ENCODE measurements around the gene MYCBPAP. TPM values are rescaled to one million over a fixed set of nuclear protein-coding genes. Genes with fewer than 3 reads are reported as not detected.

The MYCBPAP gene
- total RNA-seq, 1 experiment from 2014 or later = not detected

DNA sequence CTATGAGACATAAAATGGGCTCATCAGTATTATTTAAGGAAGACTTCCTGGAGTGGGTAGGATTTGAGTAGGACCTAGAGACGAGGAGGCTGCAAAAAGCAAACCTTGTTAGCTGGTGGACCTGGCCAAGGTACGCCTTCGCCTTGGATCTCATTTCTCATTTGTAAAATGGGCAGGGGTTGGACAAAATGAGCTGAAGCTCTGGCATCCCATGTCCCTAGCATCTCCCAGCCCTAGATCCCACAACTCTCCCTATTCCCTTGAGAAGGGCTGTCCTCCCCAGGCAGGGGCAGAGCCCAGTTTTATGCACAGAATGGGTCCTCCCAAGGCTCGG is 38.4 kb downstream of the MYCBPAP start:
- Histone ChIP-seq H3K4me3 (replicated peaks in 1 of 2; ENCODE audit: low read depth in 1 of 2, low read length in 2 of 2) (peak overlapping the region; percentile 65 to 85), H2AFZ (ENCODE audit: low read depth, low read length, poor library complexity, severe bottlenecking) (peak overlapping the region; percentile 4), H3K4me2 (ENCODE audit: low read length) (peak overlapping the region; percentile 99), H3K79me2 (ENCODE audit: insufficient read depth, low read length) (no peaks in the 10 kb centered on the region; the same call in 1 of the 2 replicates), H3K9ac (ENCODE audit: low read length) (peak overlapping the region; percentile 86), H3K27me3 (ENCODE audit: insufficient read depth, low read length) (no peaks in the 10 kb centered on the region), H4K20me1 (ENCODE audit: insufficient read depth) (no peaks in the 10 kb centered on the region), H3K4me1 (ENCODE audit: control insufficient read depth in 1 of 2, insufficient read depth in 2 of 2, low read length in 2 of 2) (peaks cover 27 to 63% of the 10 kb centered on the region in 2 experiments), H3K9me3 (ENCODE audit: control insufficient read depth in 1 of 2, insufficient read depth in 1 of 2, low read depth in 1 of 2, low read length in 2 of 2) (no peaks in the 10 kb centered on the region), H3K9me2 (ENCODE audit: insufficient read depth) (no peaks in the 10 kb centered on the region), H3K36me3 (ENCODE audit: control insufficient read depth in 1 of 2, insufficient read depth in 2 of 2, low read length in 2 of 2) (no peaks in the 10 kb centered on the region), H3K27ac (ENCODE audit: low read depth, low read length) (no peak overlapping the region)
- ATAC-seq = no peak
- TF ChIP-seq ZNF274 (IDR thresholded peaks at IDR 0.05; ENCODE audit: low read depth, low read length) = no peak
- ChIA-PET CTCF (interaction anchor here (0.6 to 2.1 kb wide), 5 partner anchors 13 to 151 kb away, joined by 3 to 19 read pairs (median 4); partner anchors contain the start of gene CACNA1G), POLR2A (no interaction called here), RAD21 (ENCODE audit: low non-redundant PET in 1 of 2, low total read pairs in 2 of 2, uncharacterized antibody in 2 of 2, unreplicated experiment in 2 of 2) (interaction anchor here (1.4 to 2.1 kb wide), 3 partner anchors 79 to 83 kb away, joined by 5 to 12 read pairs (median 10); no protein-coding TSS in a partner anchor)
- intact Hi-C loops (cut with micrococcal nuclease) = loop anchor here (1.0 to 10.0 kb wide), 7 partner anchors 64 to 608 kb away; partner anchors contain the start of gene NME1
- no peak for DNase-seq (ENCODE audit: low read depth, low spot score)
- BruUV-seq (replicated peaks) = no TSS peak

DNA sequence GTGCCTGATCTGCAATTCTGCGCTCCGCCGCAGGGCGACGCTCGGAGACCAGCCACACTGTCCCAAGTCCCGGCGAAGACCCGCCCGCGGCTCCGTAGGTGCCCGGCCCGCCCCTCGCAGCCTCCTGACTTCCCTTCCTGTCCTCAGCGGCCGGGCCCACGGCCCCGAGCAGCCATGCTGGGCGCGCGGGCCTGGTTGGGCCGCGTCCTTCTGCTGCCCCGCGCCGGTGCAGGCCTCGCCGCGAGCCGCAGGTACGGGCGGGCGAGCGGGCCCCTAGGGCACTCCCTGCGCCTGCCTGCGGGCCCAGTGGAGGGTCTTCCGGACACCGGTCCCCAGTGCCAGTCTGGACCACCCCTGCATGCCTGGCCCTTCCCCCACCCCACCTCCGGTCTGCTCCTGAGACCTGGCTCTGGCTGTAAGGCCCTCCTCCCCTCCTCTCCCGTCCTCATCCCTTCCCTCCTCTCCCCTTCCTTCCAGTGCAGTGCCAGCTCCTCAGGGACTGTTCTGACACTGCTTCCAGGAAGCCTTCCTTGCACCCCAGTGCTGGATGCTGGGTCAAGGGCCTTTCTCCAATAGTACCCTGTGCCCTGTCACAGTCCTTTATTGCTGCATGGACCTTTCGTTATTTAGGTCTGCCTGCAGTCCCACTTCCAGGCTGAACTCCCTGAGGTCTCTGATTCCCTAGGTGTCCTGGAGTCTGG is 38.9 kb downstream of the MYCBPAP start, which contains the start of gene SPATA20:
Gene SPATA20, plus strand, starts transcription at position 140 of the 701 bp plus-strand sequence. Its CDS starts 35 bp downstream, at position 175.
- POLR2A ChIA-PET = no interaction called here
- peak within 1 kb of the TSS; percentile 4 for H2AFZ ChIP-seq (ENCODE audit: low read depth, low read length, poor library complexity, severe bottlenecking)
- no peak for TF ChIP-seq EZH2 (IDR thresholded peaks at IDR 0.05)
- TF ChIP-seq POLR2AphosphoS5 (IDR thresholded peaks at IDR 0.05; ENCODE audit: low read depth, low read length) = peak; percentile 95
- TF ChIP-seq ZNF274 (IDR thresholded peaks at IDR 0.05; ENCODE audit: low read depth, low read length) = no peak
- peak; percentile 79 for TF ChIP-seq POLR2A (IDR thresholded peaks at IDR 0.05; ENCODE audit: borderline replicate concordance, extremely low read depth, insufficient read depth, insufficient read length)
- no peak for TF ChIP-seq ELF1 (IDR thresholded peaks at IDR 0.05; ENCODE audit: borderline replicate concordance, low read depth)
- peak; percentile 95; the same call in 1 of the 2 replicates for TF ChIP-seq ZFX (IDR thresholded peaks at IDR 0.05)
- no peak for TF ChIP-seq SIN3A (IDR thresholded peaks at IDR 0.05; ENCODE audit: low read depth)
- TF ChIP-seq, protein P1, sequence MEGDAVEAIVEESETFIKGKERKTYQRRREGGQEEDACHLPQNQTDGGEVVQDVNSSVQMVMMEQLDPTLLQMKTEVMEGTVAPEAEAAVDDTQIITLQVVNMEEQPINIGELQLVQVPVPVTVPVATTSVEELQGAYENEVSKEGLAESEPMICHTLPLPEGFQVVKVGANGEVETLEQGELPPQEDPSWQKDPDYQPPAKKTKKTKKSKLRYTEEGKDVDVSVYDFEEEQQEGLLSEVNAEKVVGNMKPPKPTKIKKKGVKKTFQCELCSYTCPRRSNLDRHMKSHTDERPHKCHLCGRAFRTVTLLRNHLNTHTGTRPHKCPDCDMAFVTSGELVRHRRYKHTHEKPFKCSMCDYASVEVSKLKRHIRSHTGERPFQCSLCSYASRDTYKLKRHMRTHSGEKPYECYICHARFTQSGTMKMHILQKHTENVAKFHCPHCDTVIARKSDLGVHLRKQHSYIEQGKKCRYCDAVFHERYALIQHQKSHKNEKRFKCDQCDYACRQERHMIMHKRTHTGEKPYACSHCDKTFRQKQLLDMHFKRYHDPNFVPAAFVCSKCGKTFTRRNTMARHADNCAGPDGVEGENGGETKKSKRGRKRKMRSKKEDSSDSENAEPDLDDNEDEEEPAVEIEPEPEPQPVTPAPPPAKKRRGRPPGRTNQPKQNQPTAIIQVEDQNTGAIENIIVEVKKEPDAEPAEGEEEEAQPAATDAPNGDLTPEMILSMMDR (IDR thresholded peaks at IDR 0.05 in 2 of 3, conservative IDR thresholded peaks at IDR 0.05 in 1 of 3; ENCODE audit: borderline replicate concordance in 1 of 3, insufficient read depth in 1 of 3, low read depth in 2 of 3, low read length in 2 of 3) = peak in 2 of 3 experiments; percentile 98 to 100; a peak in 4 of 6 replicates
- no peak for TF ChIP-seq SP1 (IDR thresholded peaks at IDR 0.05; ENCODE audit: low read depth)
- TF ChIP-seq YY1 (IDR thresholded peaks at IDR 0.05; ENCODE audit: extremely low read depth, insufficient replicate concordance, low read depth, low read length) = peak; percentile 71
- no peak for TF ChIP-seq TCF7L2 (IDR thresholded peaks at IDR 0.05; ENCODE audit: borderline replicate concordance, extremely low read depth, insufficient read depth, insufficient read length)
- TF ChIP-seq CBX3 (IDR thresholded peaks at IDR 0.05; ENCODE audit: low read depth) = no peak

More for the DNA sequence above, 38.9 kb downstream of the MYCBPAP start, which contains the start of gene SPATA20:
- DNase-seq (ENCODE audit: low read depth, low spot score) = peak; percentile 80
- ChIA-PET RAD21 (ENCODE audit: low non-redundant PET in 1 of 2, low total read pairs in 2 of 2, uncharacterized antibody in 2 of 2, unreplicated experiment in 2 of 2) (interaction anchor here (0.7 to 2.1 kb wide), 4 partner anchors 13 to 83 kb away, joined by 5 to 12 read pairs (median 9); no protein-coding TSS in a partner anchor), CTCF (interaction anchor here (1.0 to 2.1 kb wide), 5 partner anchors 46 to 151 kb away, joined by 3 to 19 read pairs (median 4); no protein-coding TSS in a partner anchor)
- peak; percentile 75 for ATAC-seq
- no peaks in the 10 kb centered on the region; the same call in 1 of the 2 replicates for H3K79me2 ChIP-seq (ENCODE audit: insufficient read depth, low read length)
- no peaks in the 10 kb centered on the region for H4K20me1 ChIP-seq (ENCODE audit: insufficient read depth)
- H3K4me3 ChIP-seq (replicated peaks in 1 of 2; ENCODE audit: low read depth in 1 of 2, low read length in 2 of 2) = peak within 1 kb of the TSS; percentile 65 to 85
- H3K27ac ChIP-seq (ENCODE audit: low read depth, low read length) = peak within 1 kb of the TSS; percentile 75
- H3K9me3 ChIP-seq (ENCODE audit: control insufficient read depth in 1 of 2, insufficient read depth in 1 of 2, low read depth in 1 of 2, low read length in 2 of 2) = no peaks in the 10 kb centered on the region
- intact Hi-C loops (cut with micrococcal nuclease) = loop anchor here (1.0 to 10.0 kb wide), 7 partner anchors 65 to 608 kb away; partner anchors contain the start of gene NME1
- H3K27me3 ChIP-seq (ENCODE audit: insufficient read depth, low read length) = no peaks in the 10 kb centered on the region
- no TSS peak for BruUV-seq (replicated peaks)
- H3K36me3 ChIP-seq (ENCODE audit: control insufficient read depth in 1 of 2, insufficient read depth in 2 of 2, low read length in 2 of 2) = no peaks in the 10 kb centered on the region
- H3K9me2 ChIP-seq (ENCODE audit: insufficient read depth) = no peaks in the 10 kb centered on the region
- peak within 1 kb of the TSS; percentile 99 for H3K4me2 ChIP-seq (ENCODE audit: low read length)
- H3K4me1 ChIP-seq (ENCODE audit: control insufficient read depth in 1 of 2, insufficient read depth in 2 of 2, low read length in 2 of 2) = peaks cover 27 to 58% of the 10 kb centered on the region in 2 experiments
- H3K9ac ChIP-seq (ENCODE audit: low read length) = peak within 1 kb of the TSS; percentile 86
